ENCODE measurements around the gene LRRC30. TPM values are rescaled to one million over a fixed set of nuclear protein-coding genes. Genes with fewer than 3 reads are reported as not detected.

The LRRC30 gene
- total RNA-seq, 2 experiments from 2014 or later: not detected

DNA sequence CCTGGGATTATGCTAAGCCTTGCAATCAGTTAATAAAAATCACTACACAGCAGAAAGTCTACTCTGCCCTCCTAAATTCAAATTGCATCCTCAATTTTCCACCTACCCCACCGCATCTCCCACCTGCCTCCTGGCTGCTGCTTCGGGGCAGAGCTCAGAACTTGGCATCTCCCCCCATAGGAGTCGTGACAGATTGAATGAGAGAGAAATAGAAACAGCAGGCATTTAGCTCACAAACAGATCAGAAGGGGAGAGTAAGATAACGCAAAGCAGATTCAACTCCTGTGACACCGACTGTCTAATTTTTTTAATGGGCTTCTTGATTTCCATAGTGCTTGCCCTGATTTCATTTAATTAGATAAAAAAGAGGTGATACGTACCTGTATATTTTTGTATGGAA lies 24.7 kb upstream of the LRRC30 start:
- Mint-ChIP-seq H3K27ac (no peak overlapping the region), H3K9me3 (ENCODE audit: low read depth) (no peaks in the 10 kb centered on the region), H3K36me3 (ENCODE audit: low read depth) (no peaks in the 10 kb centered on the region), H3K27me3 (peaks cover 2% of the 10 kb centered on the region), H3K4me3 (no peak overlapping the region), H3K4me1 (no peaks in the 10 kb centered on the region)
- no peak for DNase-seq
- no peak for ATAC-seq
- ChIA-PET POLR2A (no interaction called here), CTCF (no interaction called here)
- intact Hi-C loops (cut with DNase I, micrococcal nuclease): no loop called here

DNA sequence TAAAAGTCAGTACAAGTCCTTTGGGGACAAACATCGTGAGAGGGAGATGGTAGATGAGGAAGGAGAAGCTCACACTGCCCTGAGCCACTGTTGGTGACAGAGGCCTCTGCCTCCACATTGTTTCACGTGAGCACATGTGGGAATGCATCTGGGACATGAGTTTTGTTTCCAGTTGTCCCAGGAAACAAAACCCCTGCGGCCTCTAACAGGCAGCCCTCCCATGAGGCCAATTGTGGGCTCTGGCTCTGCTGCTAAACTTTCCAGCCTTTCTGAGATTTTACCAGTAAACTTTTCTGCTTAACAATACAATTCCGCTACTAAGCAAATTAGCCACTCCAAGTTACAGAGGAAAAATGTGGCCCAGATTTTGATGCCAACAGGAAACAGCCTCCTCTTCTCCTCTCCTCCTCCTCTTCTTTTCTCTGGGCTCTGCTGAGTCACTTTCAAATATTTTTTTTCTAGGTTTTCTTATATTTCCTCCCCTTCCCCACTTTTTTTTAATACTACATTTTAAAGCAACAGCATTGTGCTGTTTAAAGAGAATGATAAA lies 23.4 kb upstream of the LRRC30 start:
- intact Hi-C loops (cut with DNase I, micrococcal nuclease): no loop called here
- no peak overlapping the region for H3K27ac Mint-ChIP-seq

DNA sequence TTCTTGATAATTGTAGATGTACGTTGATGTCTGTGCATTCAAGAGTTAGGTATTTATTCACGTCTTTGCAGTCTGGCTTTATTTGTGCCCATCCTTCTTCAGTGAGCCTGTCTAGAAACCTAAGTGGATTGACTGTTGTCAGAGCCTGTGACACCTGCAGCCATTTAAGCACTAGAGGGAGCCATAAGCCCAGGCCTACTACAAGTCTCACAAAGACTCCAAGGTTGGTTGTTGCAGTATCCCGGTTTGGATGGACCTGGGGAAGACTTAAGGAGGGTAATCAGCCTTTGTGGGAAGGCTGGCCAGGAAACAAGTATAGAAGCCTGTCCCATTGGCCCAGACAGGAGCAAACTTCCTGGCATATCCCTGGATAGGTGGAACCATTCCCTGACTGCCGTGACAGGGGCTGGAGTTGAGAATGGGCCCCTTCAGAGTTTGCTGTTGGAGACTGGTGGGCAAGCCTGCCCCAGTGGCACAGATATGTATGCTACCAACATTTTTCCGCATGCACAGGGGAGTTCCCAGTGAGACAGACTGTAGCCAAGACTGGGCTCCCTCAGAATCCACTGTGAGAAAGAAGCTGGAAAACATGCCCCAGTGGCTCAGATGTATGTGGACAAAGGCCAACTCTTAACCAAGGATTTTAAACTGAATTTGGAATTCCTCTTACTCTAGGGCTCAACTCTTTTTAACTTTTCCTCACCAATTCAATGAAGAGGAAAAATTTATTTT lies 9.3 kb upstream of the LRRC30 start:
- DNase-seq: peak; percentile 39
- no peak overlapping the region for H3K27ac Mint-ChIP-seq
- H3K36me3 Mint-ChIP-seq (ENCODE audit: low read depth): no peaks in the 10 kb centered on the region
- no peak overlapping the region for H3K4me3 Mint-ChIP-seq
- ChIA-PET CTCF (interaction anchor here (0.7 kb wide), 1 partner anchor 10 kb away, joined by 3 read pairs; no protein-coding TSS in a partner anchor), POLR2A (no interaction called here)
- intact Hi-C loops (cut with DNase I, micrococcal nuclease): loop anchor here in 1 of 2 experiments (1.0 to 2.0 kb wide), 2 partner anchors 345 to 1167 kb away; no protein-coding TSS in a partner anchor
- H3K4me1 Mint-ChIP-seq: no peaks in the 10 kb centered on the region
- no peaks in the 10 kb centered on the region for H3K9me3 Mint-ChIP-seq (ENCODE audit: low read depth)
- peaks cover 5% of the 10 kb centered on the region for H3K27me3 Mint-ChIP-seq
- ATAC-seq: no peak

More for the DNA sequence above, 23.4 kb upstream of the LRRC30 start:
- DNase-seq: no peak
- POLR2A ChIA-PET: no interaction called here
- Mint-ChIP-seq H3K4me1 (no peaks in the 10 kb centered on the region), H3K36me3 (ENCODE audit: low read depth) (no peaks in the 10 kb centered on the region), H3K4me3 (no peak overlapping the region), H3K9me3 (ENCODE audit: low read depth) (no peaks in the 10 kb centered on the region), H3K27me3 (peaks cover 2% of the 10 kb centered on the region)
- CTCF ChIA-PET: no interaction called here
- no peak for ATAC-seq

DNA sequence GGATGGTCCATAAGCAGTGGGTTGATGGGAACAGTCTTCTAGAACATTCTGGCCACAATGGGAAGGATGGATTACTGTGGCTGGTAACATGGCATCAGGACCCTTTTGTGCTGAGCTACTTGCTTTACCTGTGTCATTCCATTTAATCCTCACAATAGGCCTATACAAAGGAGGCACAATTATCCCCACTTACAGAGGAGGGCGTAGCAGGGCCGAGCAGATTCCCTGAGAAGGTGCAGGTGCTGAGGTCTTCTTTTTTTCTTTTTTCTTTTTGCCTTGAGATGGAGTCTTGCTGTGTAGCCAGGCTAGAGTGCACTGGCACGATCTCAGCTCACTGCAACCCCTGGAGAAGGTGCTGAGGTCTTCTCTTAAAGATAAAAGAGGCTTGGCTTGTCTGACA lies 6.7 kb upstream of the LRRC30 start:
- no peaks in the 10 kb centered on the region for H3K4me1 Mint-ChIP-seq
- ATAC-seq (no peak), DNase-seq (no peak)
- no peaks in the 10 kb centered on the region for H3K9me3 Mint-ChIP-seq (ENCODE audit: low read depth)
- peaks cover 5% of the 10 kb centered on the region for H3K27me3 Mint-ChIP-seq
- intact Hi-C loops (cut with DNase I, micrococcal nuclease): no loop called here
- H3K4me3 Mint-ChIP-seq: no peak overlapping the region
- H3K27ac Mint-ChIP-seq: no peak overlapping the region
- no peaks in the 10 kb centered on the region for H3K36me3 Mint-ChIP-seq (ENCODE audit: low read depth)
- CTCF ChIA-PET: no interaction called here
- POLR2A ChIA-PET: no interaction called here

DNA sequence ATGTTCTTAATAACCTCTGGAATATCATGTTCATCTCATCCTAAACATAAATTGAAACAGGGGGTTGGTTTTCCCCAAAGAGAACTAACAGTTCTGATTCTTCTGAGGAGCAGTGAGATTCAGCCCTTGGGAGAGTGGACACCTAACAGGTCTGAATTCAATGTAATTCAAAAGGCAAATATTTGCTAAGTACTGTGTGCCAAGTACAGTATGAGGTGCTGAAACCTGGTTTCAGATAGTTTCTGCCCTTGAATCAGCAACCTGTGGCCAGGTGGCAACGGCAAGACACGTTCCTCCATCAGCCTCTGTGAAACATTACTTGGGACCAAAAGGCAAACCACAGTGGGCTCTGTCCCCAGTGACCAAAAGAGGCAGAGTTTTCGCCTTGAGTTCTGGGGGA lies 1.3 kb downstream of the LRRC30 start:
- no peaks in the 10 kb centered on the region for H3K36me3 Mint-ChIP-seq (ENCODE audit: low read depth)
- no peak overlapping the region for H3K27ac Mint-ChIP-seq
- DNase-seq (no peak), ATAC-seq (no peak)
- ChIA-PET CTCF (no interaction called here), POLR2A (no interaction called here)
- H3K9me3 Mint-ChIP-seq (ENCODE audit: low read depth): no peaks in the 10 kb centered on the region
- no peak overlapping the region for H3K4me3 Mint-ChIP-seq
- intact Hi-C loops (cut with DNase I, micrococcal nuclease): no loop called here
- H3K27me3 Mint-ChIP-seq: no peaks in the 10 kb centered on the region
- no peaks in the 10 kb centered on the region for H3K4me1 Mint-ChIP-seq

DNA sequence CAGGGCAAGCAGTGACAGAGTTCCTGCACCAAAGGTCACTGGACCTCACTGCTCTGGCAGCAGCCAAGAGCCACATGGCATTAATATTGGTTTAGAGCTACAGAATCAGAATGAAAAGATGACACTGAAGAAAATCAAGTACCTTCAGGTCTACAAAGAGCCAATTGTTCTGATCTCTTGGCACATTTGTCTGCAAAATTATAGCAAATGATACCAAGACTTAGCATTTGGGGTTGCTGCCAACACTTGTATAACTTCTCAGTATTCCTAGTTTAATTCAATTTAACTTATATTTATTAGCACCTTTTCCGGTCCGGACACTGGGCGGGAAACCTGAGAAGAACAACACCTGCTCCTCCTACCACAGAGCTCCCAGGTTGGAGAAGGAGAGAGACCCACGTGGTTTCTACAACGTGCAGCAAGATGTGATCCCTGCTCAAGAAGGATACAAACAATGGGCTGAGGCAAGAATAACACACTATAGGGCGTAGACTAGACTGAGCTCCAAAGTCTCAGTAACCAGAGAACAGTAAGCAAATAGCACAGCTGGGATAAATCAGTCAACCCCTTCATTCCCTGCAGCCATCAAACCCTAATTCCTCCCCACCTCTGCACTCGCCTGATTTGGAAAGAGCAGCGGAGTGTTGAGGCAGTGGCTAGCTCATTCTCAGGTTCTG lies 2.4 kb downstream of the LRRC30 start:
- Mint-ChIP-seq H3K4me1 (no peaks in the 10 kb centered on the region), H3K4me3 (no peak overlapping the region)

DNA sequence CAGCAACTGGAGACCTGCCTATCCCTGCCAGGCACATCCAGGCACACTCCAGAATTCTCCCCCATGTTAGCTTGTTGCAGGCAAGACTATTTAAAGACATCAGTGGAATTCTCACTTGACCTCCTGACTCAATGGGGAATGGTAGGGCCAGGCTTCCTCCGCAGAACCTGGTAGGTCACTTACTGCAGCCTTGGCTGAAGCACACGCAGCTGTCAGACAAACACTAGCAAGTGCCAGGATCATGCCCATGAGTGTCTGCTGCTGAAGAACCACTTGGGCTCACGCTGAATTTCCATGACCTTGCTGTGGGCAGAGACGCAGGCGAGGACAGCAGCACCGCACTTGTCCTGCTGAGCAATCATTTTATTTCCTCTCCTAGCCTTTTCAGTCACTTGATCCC lies 3.2 kb downstream of the LRRC30 start:
- no peak for DNase-seq
- no peaks in the 10 kb centered on the region for H3K4me1 Mint-ChIP-seq
- H3K4me3 Mint-ChIP-seq: no peak overlapping the region
- H3K27me3 Mint-ChIP-seq: no peaks in the 10 kb centered on the region
- no peaks in the 10 kb centered on the region for H3K36me3 Mint-ChIP-seq (ENCODE audit: low read depth)
- CTCF ChIA-PET: no interaction called here
- intact Hi-C loops (cut with DNase I, micrococcal nuclease): no loop called here
- no peaks in the 10 kb centered on the region for H3K9me3 Mint-ChIP-seq (ENCODE audit: low read depth)
- POLR2A ChIA-PET: no interaction called here
- no peak for ATAC-seq
- H3K27ac Mint-ChIP-seq: no peak overlapping the region

More for the DNA sequence above, 2.4 kb downstream of the LRRC30 start:
- H3K9me3 Mint-ChIP-seq (ENCODE audit: low read depth): no peaks in the 10 kb centered on the region
- ATAC-seq (no peak), DNase-seq (no peak)
- H3K36me3 Mint-ChIP-seq (ENCODE audit: low read depth): no peaks in the 10 kb centered on the region
- H3K27me3 Mint-ChIP-seq: no peaks in the 10 kb centered on the region
- H3K27ac Mint-ChIP-seq: no peak overlapping the region
- intact Hi-C loops (cut with DNase I, micrococcal nuclease): no loop called here
- ChIA-PET POLR2A (no interaction called here), CTCF (no interaction called here)

DNA sequence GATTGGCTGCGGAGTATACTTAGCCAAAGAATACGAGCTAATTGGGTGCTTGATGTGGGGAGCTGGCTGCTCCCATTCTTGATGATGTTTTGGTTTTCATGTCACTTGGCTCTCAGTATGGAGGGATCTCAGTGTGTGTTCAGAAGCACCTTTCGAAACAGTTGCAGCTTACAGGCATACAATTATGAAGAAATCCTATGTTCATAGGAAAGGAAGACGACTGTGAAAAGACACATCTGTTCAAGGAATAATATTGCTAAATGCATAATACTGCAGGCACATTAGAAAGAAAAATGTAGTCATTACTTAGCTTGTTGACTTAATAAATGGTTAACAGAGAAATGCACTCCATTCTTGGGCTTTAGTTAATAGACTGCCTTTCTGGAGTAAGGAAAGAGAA lies 4.1 kb downstream of the LRRC30 start:
- CTCF ChIA-PET: no interaction called here
- intact Hi-C loops (cut with DNase I, micrococcal nuclease): no loop called here
- no peaks in the 10 kb centered on the region for H3K36me3 Mint-ChIP-seq (ENCODE audit: low read depth)
- no peaks in the 10 kb centered on the region for H3K9me3 Mint-ChIP-seq (ENCODE audit: low read depth)
- no peaks in the 10 kb centered on the region for H3K27me3 Mint-ChIP-seq
- POLR2A ChIA-PET: no interaction called here
- ATAC-seq (no peak), DNase-seq (no peak)
- H3K27ac Mint-ChIP-seq: no peak overlapping the region
- no peak overlapping the region for H3K4me3 Mint-ChIP-seq
- no peaks in the 10 kb centered on the region for H3K4me1 Mint-ChIP-seq

DNA sequence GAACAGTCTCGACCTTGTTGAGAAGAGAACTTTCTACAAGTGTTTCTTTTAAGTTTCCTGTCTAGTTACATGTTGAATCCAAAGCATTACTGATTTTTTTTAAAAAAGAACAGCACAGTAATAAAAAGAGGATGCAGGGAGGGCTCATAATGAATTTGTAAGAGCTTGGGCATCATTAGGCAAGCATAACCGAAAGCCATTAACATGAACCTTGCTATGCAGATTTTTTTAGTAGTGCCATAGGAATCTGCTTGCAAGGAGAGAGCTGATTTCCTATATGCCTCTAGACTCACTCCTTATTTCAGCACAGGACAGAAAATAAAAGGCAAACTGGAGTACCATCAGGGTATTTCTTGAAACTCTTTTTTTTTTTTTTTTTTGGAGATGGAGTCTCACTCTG lies 5.2 kb downstream of the LRRC30 start:
- Mint-ChIP-seq H3K27me3 (no peaks in the 10 kb centered on the region), H3K9me3 (ENCODE audit: low read depth) (peaks cover 2% of the 10 kb centered on the region), H3K4me3 (no peak overlapping the region), H3K27ac (no peak overlapping the region), H3K4me1 (no peaks in the 10 kb centered on the region), H3K36me3 (ENCODE audit: low read depth) (no peaks in the 10 kb centered on the region)
- CTCF ChIA-PET: interaction anchor here (1.3 kb wide), 1 partner anchor 10 kb away, joined by 3 read pairs; no protein-coding TSS in a partner anchor
- DNase-seq: no peak
- no peak for ATAC-seq
- intact Hi-C loops (cut with DNase I, micrococcal nuclease): no loop called here
- POLR2A ChIA-PET: no interaction called here

DNA sequence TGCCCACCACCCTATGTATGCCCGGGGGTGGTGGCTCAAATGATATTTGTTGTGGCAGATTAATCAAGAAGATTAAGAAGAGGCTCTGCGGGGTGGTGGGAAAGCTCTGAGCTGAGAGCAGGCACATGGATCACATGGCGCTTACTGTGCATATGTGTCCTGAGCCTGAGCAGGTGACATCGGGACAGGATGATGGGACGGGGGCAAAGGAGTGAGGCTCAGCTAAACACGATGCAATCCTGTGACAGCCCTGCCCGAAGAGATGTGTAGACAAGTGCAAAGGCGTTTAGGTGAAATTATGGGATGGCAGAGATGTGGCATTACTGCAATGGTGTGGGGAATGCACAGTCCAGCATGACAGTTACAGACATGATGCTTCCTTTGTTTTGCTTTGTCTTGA lies 6.0 kb downstream of the LRRC30 start:
- Mint-ChIP-seq H3K36me3 (ENCODE audit: low read depth) (no peaks in the 10 kb centered on the region), H3K27me3 (no peaks in the 10 kb centered on the region), H3K4me1 (no peaks in the 10 kb centered on the region), H3K4me3 (no peak overlapping the region), H3K9me3 (ENCODE audit: low read depth) (peaks cover 2% of the 10 kb centered on the region), H3K27ac (no peak overlapping the region)
- DNase-seq: no peak
- POLR2A ChIA-PET: no interaction called here
- intact Hi-C loops (cut with DNase I, micrococcal nuclease): no loop called here
- CTCF ChIA-PET: no interaction called here
- ATAC-seq: no peak

DNA sequence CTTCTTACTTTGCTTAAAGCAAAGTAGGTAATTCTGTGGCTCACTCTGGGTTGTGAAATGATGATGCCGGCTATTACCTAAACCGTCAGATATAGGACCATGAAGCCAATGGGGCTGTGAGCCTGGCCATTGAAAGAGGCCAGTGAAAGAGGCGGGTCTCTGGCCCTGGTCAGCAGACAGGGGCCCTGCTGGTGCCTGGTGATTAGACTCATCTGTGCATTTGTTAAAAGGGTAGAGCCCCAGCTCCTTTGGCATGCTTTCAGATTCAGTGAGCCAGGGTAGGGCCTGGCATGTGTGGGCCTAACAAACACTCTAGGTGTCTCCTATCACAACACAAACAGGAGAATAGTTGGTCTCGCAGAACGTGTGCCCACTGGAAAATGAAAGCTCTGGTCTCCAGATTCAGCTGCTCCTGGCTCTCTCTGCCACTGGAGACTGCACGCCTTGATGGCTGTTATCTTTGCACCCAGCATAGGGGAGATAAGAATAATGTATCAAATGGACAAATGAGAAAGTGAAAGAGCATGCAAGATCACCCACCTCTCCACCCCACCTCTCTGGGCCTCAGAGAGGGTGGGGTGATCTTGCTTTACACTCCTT lies 6.9 kb downstream of the LRRC30 start:
- Mint-ChIP-seq H3K4me1 (no peaks in the 10 kb centered on the region), H3K9me3 (ENCODE audit: low read depth) (peaks cover 2% of the 10 kb centered on the region), H3K4me3 (no peak overlapping the region), H3K36me3 (ENCODE audit: low read depth) (no peaks in the 10 kb centered on the region), H3K27ac (no peak overlapping the region), H3K27me3 (no peaks in the 10 kb centered on the region)
- no peak for DNase-seq
- POLR2A ChIA-PET: no interaction called here
- ATAC-seq: no peak
- intact Hi-C loops (cut with DNase I, micrococcal nuclease): no loop called here
- CTCF ChIA-PET: no interaction called here

DNA sequence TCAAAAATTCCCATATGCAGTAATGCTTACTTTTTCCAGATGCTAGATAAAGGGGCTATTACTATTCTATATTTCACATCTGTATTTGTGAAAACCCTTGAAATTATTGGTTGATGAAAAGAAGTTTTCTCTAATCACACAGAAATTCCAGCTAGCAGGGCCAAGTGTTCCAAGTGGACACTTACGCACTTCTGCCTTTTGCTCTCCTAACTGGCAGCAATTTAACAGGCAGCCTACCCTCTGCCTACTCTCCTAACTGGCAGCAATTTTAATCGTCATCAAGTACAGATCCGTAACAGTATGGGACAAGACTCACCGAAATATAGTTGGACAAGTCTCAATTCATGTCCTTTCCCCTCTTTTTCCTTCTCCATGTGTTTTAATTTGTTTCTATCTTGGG lies 12.0 kb downstream of the LRRC30 start:
- no peak for DNase-seq
- Mint-ChIP-seq H3K4me3 (no peak overlapping the region), H3K4me1 (no peaks in the 10 kb centered on the region), H3K27me3 (no peaks in the 10 kb centered on the region), H3K9me3 (ENCODE audit: low read depth) (peaks cover 2% of the 10 kb centered on the region), H3K36me3 (ENCODE audit: low read depth) (no peaks in the 10 kb centered on the region), H3K27ac (no peak overlapping the region)
- no peak for ATAC-seq
- CTCF ChIA-PET: no interaction called here
- intact Hi-C loops (cut with DNase I, micrococcal nuclease): no loop called here
- POLR2A ChIA-PET: no interaction called here

All from activated CD4-positive, alpha-beta T cell treated with anti-CD3 and anti-CD28 coated beads for 36 hours (primary cell).